ENCODE measurements around the gene TUBGCP2.

DNA sequence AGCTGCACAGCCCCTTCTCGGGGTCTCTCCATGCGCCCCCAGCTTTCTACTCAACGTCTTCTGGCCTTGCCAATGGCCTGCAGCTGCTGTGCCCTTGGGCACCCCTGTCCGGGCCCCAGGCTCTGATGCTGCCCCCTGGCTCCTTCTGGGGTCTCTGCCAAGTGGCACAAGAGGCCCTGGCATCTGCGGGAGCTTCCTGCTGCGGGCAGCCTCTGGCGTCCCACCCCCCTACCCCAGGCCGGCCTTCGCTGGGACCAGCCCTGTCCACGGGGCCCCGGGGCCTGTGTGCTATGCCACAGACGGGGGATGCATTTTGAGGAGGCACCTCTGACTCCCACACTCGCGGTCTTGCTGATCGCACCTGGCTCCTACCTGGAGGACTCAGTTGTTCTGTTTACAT, 68.7 kb downstream of the TUBGCP2 start:
- TF ChIP-seq, protein P1, sequence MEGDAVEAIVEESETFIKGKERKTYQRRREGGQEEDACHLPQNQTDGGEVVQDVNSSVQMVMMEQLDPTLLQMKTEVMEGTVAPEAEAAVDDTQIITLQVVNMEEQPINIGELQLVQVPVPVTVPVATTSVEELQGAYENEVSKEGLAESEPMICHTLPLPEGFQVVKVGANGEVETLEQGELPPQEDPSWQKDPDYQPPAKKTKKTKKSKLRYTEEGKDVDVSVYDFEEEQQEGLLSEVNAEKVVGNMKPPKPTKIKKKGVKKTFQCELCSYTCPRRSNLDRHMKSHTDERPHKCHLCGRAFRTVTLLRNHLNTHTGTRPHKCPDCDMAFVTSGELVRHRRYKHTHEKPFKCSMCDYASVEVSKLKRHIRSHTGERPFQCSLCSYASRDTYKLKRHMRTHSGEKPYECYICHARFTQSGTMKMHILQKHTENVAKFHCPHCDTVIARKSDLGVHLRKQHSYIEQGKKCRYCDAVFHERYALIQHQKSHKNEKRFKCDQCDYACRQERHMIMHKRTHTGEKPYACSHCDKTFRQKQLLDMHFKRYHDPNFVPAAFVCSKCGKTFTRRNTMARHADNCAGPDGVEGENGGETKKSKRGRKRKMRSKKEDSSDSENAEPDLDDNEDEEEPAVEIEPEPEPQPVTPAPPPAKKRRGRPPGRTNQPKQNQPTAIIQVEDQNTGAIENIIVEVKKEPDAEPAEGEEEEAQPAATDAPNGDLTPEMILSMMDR (IDR thresholded peaks at IDR 0.05) = no peak
- TF ChIP-seq POLR2A (IDR thresholded peaks at IDR 0.05) = no peak

Measured in testis (tissue), 2 donors.